ENCODE results near the gene FLCN. TPM values are rescaled to one million over a fixed set of nuclear protein-coding genes. Genes with fewer than 3 reads are reported as not detected.

The FLCN gene
- total RNA-seq, 1 experiment from 2014 or later: 38.8 TPM

GRCh38 chr17:17214646-17215436 is 22.1 kb downstream of the FLCN start:
- ChIA-PET POLR2A (ENCODE audit: unreplicated experiment) (no interaction called here), CTCF (no interaction called here)
- no peak for DNase-seq
- Histone ChIP-seq H3F3A (ENCODE audit: insufficient read depth, low read depth) (no peaks in the 10 kb centered on the region; the same call in 1 of the 2 replicates), H3K79me2 (ENCODE audit: low read depth) (no peaks in the 10 kb centered on the region), H3K9me3 (ENCODE audit: insufficient read depth, low read depth) (no peaks in the 10 kb centered on the region), H2AFZ (no peak overlapping the region), H3K4me2 (no peak overlapping the region), H3K27ac (no peak overlapping the region), H4K20me1 (ENCODE audit: insufficient read depth) (no peaks in the 10 kb centered on the region), H3K36me3 (ENCODE audit: low read depth) (peaks cover 10% of the 10 kb centered on the region), H3K4me3 (no peak overlapping the region), H3K4me1 (replicated peaks; ENCODE audit: insufficient read depth) (no peaks in the 10 kb centered on the region), H3K9me2 (ENCODE audit: insufficient read depth) (no peaks in the 10 kb centered on the region), H3K27me3 (ENCODE audit: insufficient read depth, low read depth) (no peaks in the 10 kb centered on the region)
- no TSS peak for BruUV-seq (replicated peaks)
- TF ChIP-seq CTCF (conservative IDR thresholded peaks at IDR 0.05) (no peak), EZH2 (IDR thresholded peaks at IDR 0.05; ENCODE audit: low read depth) (no peak)
- intact Hi-C loops (cut with micrococcal nuclease; ENCODE audit: unreplicated experiment): no loop called here

- POLR2A ChIA-PET (ENCODE audit: unreplicated experiment): no interaction called here
- CTCF ChIA-PET: no interaction called here
- peaks cover 10% of the 10 kb centered on the region for H3K36me3 ChIP-seq (ENCODE audit: low read depth)
Observed at GRCh38 chr17:17213775-17214174, 23.2 kb downstream of the FLCN start.

GRCh38 chr17:17207998-17208397 is 29.0 kb downstream of the FLCN start:
- no peak overlapping the region for H3K4me3 ChIP-seq
- no peaks in the 10 kb centered on the region for H3K27me3 ChIP-seq (ENCODE audit: insufficient read depth, low read depth)
- no peak for TF ChIP-seq CTCF (conservative IDR thresholded peaks at IDR 0.05)
- no peak for TF ChIP-seq EZH2 (IDR thresholded peaks at IDR 0.05; ENCODE audit: low read depth)
- no peak overlapping the region for H3K27ac ChIP-seq
- POLR2A ChIA-PET (ENCODE audit: unreplicated experiment): interaction anchor here (0.6 kb wide), 1 partner anchor 11 kb away, joined by 3 read pairs; no protein-coding TSS in a partner anchor
- H2AFZ ChIP-seq: no peak overlapping the region
- H3K4me2 ChIP-seq: no peak overlapping the region
- no peak for DNase-seq
- peaks cover 41% of the 10 kb centered on the region for H3F3A ChIP-seq (ENCODE audit: insufficient read depth, low read depth)
- CTCF ChIA-PET: no interaction called here
- peaks cover 19% of the 10 kb centered on the region for H3K79me2 ChIP-seq (ENCODE audit: low read depth)
- H3K4me1 ChIP-seq (replicated peaks; ENCODE audit: insufficient read depth): peaks cover 14% of the 10 kb centered on the region
- intact Hi-C loops (cut with micrococcal nuclease; ENCODE audit: unreplicated experiment): no loop called here
- BruUV-seq (replicated peaks): no TSS peak
- peaks cover 13% of the 10 kb centered on the region; the same call in 1 of the 2 replicates for H4K20me1 ChIP-seq (ENCODE audit: insufficient read depth)
- H3K9me3 ChIP-seq (ENCODE audit: insufficient read depth, low read depth): no peaks in the 10 kb centered on the region
- H3K36me3 ChIP-seq (ENCODE audit: low read depth): no peaks in the 10 kb centered on the region
- H3K9me2 ChIP-seq (ENCODE audit: insufficient read depth): no peaks in the 10 kb centered on the region

More at GRCh38 chr17:17213775-17214174, 23.2 kb downstream of the FLCN start:
- Histone ChIP-seq H3K27me3 (ENCODE audit: insufficient read depth, low read depth) (no peaks in the 10 kb centered on the region), H3K4me2 (no peak overlapping the region), H3K4me1 (replicated peaks; ENCODE audit: insufficient read depth) (no peaks in the 10 kb centered on the region), H3K79me2 (ENCODE audit: low read depth) (no peaks in the 10 kb centered on the region), H3F3A (ENCODE audit: insufficient read depth, low read depth) (peaks cover 5% of the 10 kb centered on the region; the same call in 1 of the 2 replicates), H3K9me2 (ENCODE audit: insufficient read depth) (no peaks in the 10 kb centered on the region), H2AFZ (no peak overlapping the region), H3K27ac (no peak overlapping the region), H3K4me3 (no peak overlapping the region), H4K20me1 (ENCODE audit: insufficient read depth) (no peaks in the 10 kb centered on the region), H3K9me3 (ENCODE audit: insufficient read depth, low read depth) (no peaks in the 10 kb centered on the region)
- BruUV-seq (replicated peaks): no TSS peak
- intact Hi-C loops (cut with micrococcal nuclease; ENCODE audit: unreplicated experiment): no loop called here
- TF ChIP-seq CTCF (conservative IDR thresholded peaks at IDR 0.05) (no peak), EZH2 (IDR thresholded peaks at IDR 0.05; ENCODE audit: low read depth) (no peak)
- no peak for DNase-seq

All from PC-9 (cell line).